AG04449 (cell line): ENCODE results near the gene TSPO.

Experiments
- CTCF ChIA-PET: fragments of 350-600 bp; formaldehyde crosslinking; extraction: SDS; loops from one replicate; lab custom pipeline; 2021; ENCODE audit warnings: antibody characterized with exemption; lab: Yijun Ruan, JAX
- POLR2A ChIA-PET: fragments of 400-600, 350-600 bp; formaldehyde crosslinking; extraction: SDS; loops from one replicate; lab custom pipeline; 2020; ENCODE audit warnings: antibody characterized with exemption, inconsistent platforms; lab: Yijun Ruan, JAX
- DNase-seq: peaks from one replicate; pipeline ENCODE4 v3.0.0-alpha.2; 2010; ENCODE audit warnings: low read depth, low spot score
- H3K4me3 ChIP-seq: 2 replicates; pipeline ENCODE4 v1.5.1; 2011; ENCODE audit warnings: low read depth, mild to moderate bottlenecking, control low read depth, low read length
- CTCF ChIP-seq: IDR thresholded peaks from one replicate; pipeline ENCODE4 v1.5.1; 2011; ENCODE audit warnings: mild to moderate bottlenecking, moderate library complexity, low read length, control low read depth, inconsistent platforms; ENCODE audit not compliant: insufficient read depth; ENCODE audit errors: missing control alignments

Gene TSPO

GRCh38 chr22:43110927-43111623, 40.3 kb upstream of the TSPO start:
- H3K4me3 ChIP-seq: peak overlapping the region; percentile 45
- ChIA-PET POLR2A (no interaction called here), CTCF (interaction anchor here (0.7 to 1.5 kb wide), 3 partner anchors 10 to 291 kb away, joined by 3 to 4 read pairs (median 3); no protein-coding TSS in a partner anchor)
- no peak for DNase-seq
- no peak for TF ChIP-seq CTCF

- H3K4me3 ChIP-seq: no peak overlapping the region
- no peak for TF ChIP-seq CTCF
- ChIA-PET POLR2A (no interaction called here), CTCF (no interaction called here)
- DNase-seq: no peak
Measured at GRCh38 chr22:43113526-43114251, 37.7 kb upstream of the TSPO start.

GRCh38 chr22:43114958-43115357, 36.4 kb upstream of the TSPO start:
- DNase-seq: no peak
- no peak for TF ChIP-seq CTCF
- ChIA-PET POLR2A (no interaction called here), CTCF (no interaction called here)
- no peak overlapping the region for H3K4me3 ChIP-seq

GRCh38 chr22:43116932-43117331, 34.4 kb upstream of the TSPO start:
- ChIA-PET CTCF (interaction anchor here (1.3 kb wide), 1 partner anchor 16 kb away, joined by 3 read pairs; no protein-coding TSS in a partner anchor), POLR2A (no interaction called here)
- DNase-seq: no peak
- no peak overlapping the region for H3K4me3 ChIP-seq
- no peak for TF ChIP-seq CTCF

GRCh38 chr22:43118024-43118849, 33.1 kb upstream of the TSPO start:
- H3K4me3 ChIP-seq: no peak overlapping the region
- ChIA-PET CTCF (no interaction called here), POLR2A (no interaction called here)
- TF ChIP-seq CTCF: no peak
- DNase-seq: no peak
